Hematopoietic multipotent progenitor cell treated with erythropoietin and hydrocortisone succinate and interleukin-3 and kit ligand, for 4 days (in vitro differentiated cells): Measurements from ENCODE around the gene MOV10.

Experiments used
- DNase-seq: peaks from one replicate; pipeline ENCODE4 v3.0.0-alpha.2; 2015

Gene MOV10

DNA sequence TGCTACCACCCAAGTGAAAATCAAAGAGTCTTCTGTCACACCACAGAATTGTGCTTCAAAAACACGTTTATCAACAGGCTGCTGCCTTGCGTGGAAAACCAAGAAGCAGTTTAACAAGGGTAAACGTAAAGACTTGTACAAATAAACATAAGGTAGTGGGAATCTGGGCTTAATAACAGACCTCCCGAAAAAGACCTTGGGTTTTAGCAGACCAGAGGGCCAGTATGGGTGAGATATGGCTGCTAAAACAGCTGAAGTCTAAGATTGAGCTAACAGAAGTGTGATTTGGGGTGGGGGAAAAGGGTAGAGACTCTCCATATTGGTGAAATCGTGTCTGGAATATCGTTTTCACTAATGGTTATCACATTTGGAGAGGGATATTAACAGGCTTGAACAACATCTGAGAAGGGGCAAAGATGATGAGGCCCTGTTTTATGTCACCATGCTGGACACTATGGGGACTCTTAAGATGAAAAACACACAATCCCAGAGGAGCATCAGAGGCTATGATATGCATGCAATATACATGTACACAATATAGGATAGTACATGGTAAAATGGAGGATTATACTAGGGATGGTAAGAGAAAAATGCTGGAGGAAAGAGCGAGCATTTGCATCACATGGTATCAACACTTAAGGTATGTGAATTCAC is 1.4 kb downstream of the MOV10 start:
- no peak for DNase-seq

DNA sequence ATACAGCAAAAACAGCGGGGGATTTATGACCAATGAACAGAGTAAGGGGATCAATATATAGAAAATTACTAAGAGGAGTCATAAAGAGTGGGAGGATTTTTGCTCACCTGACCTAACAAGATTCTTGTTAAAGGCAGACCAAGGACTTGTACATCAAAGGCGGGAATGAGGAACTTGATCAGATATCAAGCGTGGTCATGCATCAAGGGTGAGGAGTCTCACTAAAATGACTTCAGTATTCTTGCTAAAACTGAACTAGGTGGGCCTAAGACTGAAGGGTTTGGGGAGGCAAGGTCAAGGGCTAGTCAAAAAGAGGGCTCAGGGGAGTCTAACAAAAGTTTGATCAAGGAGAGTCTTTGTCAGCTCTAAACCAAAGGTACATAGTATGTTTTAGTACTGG is 2.1 kb downstream of the MOV10 start:
- DNase-seq: peak; percentile 61

DNA sequence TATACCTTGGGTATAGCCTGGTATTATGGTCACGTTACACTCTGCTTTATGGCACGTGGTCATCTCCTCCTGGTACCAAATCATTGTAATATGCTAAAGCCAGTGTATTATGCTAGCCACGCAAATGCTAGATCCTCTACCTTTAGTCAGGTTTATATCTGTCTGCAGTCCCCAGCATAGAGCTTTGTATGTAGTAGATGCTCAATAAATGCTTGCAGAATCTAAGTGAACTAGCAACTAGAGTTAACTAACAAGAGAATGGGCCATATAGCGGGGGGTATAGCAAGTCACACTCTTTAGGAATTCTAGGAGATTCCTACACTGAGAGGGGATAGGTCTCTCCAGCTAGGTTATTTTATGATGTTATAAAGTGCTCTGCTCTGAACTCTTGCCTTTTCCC is 3.0 kb downstream of the MOV10 start:
- DNase-seq: no peak

DNA sequence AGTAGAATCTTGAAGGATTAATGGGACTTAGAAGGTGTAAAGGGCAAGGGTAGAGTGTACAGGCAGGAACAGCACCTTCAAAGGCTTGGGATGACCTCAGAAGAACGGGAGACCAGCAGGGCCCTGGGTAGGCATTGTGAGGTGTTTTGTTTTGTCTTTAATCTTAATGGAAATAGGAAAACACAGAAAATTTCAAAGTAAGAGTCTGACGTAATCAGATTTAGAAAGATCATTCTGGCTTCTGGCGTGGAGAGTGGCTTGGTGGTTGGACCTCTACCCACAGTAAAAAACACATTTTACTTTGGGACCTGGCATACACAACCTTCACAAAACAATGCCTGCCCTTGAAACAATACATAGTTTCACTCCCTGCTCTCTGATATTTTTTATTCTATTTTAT is 4.1 kb downstream of the MOV10 start:
- DNase-seq: no peak

DNA sequence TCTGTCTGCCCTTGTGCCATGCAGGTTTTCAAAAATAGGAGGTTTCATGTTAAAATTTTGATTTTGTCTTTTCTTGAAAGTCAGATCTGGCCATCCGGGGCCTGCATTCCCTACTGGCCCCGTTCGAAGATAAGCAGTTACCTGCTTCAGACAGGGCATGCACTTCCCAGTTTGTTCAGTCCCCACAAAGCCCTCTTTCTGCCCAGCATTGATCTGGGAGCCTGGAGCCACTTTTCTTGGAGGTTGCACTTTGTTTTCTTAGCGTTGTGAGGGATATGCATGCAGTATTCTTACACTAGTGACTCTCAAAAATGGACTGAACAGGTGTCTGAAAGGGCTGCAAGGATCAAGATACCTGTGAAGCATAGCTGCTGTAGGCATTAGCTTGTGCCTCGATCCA is 11.5 kb downstream of the MOV10 start:
- no peak for DNase-seq

DNA sequence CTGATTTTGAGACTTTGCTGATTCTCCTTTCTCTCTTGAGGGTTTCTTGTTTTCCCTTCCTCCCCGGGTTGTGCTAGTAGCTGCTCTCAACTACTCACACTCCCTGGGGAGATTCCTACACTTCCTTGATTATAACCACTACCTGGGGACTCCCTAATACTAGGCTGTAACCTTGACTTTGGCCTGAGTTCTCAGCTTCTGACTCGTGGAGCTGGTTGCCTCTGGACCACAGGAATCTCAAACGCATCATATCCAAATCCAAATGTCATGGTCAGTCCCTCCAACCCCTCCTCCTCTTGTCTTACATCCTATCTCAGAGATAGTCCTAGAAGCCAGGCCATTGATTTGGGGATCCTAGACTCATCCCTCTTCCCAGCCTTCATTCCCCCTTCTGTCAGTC is 12.0 kb downstream of the MOV10 start:
- DNase-seq: no peak

DNA sequence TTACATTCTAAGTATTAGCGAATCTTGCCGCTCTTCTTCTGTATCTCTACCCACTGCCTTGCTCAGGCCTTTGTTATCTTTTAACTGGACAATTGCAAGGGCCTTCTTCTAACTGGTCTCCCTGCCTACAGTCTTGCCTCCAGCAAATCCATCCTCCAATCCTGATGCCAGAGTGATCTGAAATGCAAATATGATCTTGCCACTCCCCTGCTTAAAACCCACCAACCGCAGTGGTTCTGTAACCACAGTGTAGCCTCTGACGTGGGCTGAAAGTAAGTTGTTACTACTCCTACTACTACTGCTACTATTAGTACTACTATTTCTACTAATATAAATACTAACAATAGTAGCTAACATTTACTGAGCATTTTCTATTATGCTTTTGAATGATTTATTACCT is 12.4 kb downstream of the MOV10 start:
- peak; percentile 38 for DNase-seq

DNA sequence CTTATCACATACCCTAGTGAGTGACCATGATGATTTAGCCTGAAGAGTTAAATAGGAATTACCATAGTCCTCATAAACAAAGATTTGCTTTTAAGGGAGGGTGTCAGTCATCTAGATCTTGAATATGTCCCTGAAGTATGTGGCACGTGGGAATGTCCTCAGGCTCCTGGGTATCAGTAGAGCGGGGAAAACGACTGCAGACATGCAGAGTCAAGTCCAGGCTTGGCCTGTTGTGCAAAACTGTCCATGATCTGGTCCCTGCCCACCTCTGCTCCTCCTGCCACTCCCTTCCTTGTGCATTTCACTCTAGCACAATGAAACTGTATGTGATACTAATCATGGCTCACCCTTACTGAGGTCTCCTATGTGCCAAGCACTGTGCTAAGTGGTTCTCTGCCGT is 12.9 kb downstream of the MOV10 start:
- no peak for DNase-seq

DNA sequence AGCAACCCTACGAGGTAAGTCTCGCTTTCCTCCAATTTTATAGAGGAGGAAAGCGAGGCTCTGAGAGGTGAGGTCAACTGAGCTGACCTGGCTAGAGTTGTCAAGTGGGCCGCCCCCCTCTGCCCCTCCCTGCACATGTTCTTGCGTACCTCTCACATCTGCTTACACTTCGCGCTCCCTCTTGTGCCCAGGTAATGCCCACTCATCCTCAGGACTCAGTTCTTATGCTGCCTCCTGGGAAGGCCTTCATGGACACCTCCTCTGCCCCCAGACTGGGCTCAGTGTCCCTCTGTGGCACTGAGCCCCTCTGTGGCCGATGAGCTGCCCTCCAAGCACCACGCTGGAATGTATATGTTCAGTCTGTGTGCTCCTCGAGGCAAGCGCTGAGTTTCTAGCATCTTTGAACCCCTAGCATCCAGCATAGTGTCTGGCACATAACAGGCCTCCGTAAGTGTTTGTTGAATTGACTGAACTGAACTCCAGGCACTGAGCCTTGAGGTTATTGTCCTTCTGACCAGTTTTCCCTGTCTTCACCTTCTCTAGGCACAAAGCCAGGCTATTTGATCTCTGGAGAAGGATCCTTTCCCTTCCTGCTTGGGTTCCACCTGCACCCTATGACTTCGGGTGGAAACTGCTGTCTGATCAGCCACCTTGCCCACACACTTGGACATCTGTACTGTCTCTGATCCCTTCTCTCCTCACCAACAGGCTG is 13.5 kb downstream of the MOV10 start:
- DNase-seq: no peak

DNA sequence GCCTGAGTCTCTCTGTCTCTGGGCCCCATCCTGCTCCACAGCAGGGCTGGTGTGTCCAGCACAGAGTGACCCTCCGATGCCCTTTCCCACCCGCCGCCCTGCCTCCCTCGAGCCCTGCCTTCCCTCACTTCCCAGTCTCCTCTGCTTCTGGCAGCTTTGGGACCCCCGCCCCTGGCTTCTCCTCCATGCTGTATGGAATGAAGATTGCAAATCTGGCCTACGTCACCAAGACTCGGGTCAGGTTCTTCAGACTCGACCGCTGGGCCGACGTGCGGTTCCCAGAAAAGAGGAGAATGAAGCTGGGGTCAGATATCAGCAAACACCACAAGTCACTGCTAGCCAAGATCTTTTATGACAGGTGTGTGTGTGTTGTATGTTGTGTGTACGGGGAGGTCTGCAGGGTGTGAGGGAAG is 14.3 kb downstream of the MOV10 start:
- no peak for DNase-seq

DNA sequence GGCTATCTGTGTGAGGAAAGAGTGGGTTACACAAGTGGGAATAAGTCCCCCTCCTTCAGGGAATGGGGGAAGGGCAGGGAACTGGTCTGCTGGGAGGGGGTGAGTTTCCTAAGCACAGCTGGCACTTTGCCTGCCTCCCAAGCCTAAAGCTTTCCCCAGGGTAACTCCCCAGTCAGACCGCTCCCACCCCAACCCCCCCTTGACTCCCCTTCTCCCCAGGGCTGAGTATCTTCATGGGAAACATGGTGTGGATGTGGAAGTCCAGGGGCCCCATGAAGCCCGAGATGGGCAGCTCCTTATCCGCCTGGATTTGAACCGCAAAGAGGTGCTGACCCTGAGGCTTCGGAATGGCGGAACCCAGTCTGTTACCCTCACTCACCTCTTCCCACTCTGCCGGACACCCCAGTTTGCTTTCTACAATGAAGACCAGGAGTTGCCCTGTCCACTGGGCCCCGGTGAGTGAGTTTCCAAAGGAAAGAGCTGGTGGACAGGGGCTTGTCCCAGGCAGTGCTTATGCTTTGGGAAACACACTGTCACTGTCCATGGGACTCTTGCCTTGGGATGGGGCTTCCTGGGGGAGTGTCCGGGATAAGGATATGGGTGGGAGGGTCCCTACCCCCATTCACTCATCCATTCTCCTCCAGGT is 14.9 kb downstream of the MOV10 start:
- no peak for DNase-seq

DNA sequence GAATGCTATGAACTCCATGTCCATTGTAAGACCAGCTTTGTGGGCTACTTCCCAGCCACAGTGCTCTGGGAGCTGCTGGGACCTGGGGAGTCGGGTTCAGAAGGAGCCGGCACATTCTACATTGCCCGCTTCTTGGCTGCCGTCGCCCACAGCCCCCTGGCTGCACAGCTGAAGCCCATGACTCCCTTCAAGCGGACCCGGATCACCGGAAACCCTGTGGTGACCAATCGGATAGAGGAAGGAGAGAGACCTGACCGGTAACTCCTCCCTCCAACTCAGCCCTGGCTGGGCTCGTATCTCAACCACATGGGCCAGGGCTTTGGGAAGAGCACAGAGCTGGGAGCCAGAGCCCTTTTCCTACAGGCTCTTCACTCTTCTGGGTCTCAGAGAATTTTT is 15.4 kb downstream of the MOV10 start:
- DNase-seq: no peak

DNA sequence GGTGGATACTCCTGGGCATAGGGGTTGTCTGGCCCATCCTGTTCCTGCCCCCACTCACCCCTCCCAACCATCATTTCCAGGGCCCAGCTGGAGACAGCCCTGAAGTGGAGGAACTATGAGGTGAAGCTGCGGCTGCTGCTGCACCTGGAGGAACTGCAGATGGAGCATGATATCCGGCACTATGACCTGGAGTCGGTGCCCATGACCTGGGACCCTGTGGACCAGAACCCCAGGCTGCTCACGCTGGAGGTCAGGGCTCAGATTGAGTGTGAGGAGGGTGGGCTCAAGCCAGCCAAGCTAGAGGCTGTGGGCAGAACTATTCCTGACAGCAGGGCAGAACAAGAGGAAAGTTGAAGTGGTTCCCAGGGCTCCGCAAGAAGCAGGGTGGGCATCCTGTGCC is 18.2 kb downstream of the MOV10 start:
- no peak for DNase-seq

DNA sequence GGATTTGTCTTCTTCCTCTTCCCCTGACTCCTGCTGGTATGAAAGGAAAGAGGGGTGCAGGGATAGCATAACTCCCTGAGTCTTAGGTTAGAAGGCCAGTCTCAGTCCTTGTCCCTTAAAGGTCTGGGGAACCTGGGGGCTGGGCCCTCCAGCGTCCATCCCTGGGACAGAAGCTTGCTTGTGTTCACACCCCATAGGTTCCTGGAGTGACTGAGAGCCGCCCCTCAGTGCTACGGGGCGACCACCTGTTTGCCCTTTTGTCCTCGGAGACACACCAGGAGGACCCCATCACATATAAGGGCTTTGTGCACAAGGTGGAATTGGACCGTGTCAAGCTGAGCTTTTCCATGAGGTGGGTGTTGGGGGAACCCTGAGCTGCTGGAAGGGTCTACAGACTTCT is 19.4 kb downstream of the MOV10 start:
- DNase-seq: no peak

DNA sequence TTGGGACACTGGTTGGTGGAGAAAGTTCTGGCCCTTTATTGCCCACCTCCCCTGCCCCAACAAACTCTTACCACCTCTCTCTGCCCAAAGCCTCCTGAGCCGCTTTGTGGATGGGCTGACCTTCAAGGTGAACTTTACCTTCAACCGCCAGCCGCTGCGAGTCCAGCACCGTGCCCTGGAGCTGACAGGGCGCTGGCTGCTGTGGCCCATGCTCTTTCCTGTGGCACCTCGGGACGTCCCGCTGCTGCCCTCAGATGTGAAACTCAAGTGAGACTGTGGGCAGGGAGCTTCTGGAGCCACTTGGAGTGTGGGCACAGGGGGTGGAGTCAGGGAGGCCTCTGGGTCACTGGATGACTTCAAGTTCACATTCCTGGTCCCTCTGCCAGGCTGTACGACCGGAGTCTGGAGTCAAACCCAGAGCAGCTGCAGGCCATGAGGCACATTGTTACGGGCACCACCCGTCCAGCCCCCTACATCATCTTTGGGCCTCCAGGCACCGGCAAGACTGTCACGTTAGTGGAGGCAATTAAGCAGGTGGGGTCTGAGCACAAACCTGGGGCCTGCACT is 20.0 kb downstream of the MOV10 start:
- no peak for DNase-seq

DNA sequence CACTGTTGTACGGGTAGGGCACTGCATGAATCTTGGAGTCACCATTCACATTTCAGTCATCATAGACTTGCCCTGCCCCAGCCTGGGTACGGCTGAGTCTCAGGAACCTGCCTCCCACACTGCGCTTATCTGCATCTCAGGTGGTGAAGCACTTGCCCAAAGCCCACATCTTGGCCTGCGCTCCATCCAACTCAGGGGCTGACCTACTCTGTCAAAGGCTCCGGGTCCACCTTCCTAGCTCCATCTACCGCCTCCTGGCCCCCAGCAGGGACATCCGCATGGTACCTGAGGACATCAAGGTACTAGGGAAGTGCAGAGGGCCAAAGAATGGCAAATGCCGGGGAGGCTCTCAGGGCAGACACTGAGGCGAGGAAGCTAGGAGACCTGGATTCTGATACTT is 20.8 kb downstream of the MOV10 start:
- DNase-seq: no peak

DNA sequence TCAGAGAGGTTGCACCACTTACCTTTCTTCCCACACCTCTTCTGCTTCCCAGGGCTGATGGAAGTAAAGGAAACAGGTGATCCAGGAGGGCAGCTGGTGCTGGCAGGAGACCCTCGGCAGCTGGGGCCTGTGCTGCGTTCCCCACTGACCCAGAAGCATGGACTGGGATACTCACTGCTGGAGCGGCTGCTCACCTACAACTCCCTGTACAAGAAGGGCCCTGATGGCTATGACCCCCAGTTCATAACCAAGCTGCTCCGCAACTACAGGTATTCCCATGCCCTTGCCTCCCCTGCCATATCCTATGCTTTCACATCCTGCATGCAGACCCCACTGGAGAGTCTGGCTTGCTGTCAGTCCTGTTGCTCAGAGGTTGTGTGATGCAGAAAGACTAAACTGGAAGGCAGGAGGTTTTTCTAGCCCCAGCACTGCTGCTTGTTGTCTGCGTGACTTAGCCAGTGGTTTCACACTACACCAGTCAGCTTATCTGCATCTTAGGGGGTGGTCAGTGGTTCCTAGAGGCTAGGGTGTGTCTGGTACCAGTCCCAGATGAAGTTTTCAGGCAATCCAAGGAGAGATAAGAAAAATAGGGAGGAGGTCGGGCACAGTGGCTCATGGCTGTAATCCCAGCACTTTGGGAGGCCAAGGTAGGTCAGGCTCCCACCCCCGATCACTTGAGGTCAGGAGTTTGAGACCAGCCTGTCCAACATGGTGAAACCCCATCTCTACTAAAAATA is 22.3 kb downstream of the MOV10 start:
- DNase-seq: peak; percentile 67

DNA sequence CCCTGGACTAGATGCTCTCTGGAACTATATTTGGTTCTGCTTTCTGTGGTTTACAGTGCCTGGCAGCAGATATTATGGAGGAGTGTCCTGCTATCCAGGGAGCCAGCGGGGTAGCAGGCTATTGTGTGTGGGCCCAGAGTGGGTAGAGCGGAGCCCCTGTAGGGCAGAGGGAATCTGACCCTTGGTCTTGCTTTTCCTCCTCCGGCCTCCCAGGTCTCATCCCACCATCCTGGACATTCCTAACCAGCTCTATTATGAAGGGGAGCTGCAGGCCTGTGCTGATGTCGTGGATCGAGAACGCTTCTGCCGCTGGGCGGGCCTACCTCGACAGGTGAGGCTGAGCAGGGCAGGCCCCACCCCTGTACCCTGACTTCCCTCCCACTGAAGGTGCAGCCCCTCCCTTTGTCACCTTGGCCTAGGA is 23.3 kb downstream of the MOV10 start:
- DNase-seq: peak; percentile 45

DNA sequence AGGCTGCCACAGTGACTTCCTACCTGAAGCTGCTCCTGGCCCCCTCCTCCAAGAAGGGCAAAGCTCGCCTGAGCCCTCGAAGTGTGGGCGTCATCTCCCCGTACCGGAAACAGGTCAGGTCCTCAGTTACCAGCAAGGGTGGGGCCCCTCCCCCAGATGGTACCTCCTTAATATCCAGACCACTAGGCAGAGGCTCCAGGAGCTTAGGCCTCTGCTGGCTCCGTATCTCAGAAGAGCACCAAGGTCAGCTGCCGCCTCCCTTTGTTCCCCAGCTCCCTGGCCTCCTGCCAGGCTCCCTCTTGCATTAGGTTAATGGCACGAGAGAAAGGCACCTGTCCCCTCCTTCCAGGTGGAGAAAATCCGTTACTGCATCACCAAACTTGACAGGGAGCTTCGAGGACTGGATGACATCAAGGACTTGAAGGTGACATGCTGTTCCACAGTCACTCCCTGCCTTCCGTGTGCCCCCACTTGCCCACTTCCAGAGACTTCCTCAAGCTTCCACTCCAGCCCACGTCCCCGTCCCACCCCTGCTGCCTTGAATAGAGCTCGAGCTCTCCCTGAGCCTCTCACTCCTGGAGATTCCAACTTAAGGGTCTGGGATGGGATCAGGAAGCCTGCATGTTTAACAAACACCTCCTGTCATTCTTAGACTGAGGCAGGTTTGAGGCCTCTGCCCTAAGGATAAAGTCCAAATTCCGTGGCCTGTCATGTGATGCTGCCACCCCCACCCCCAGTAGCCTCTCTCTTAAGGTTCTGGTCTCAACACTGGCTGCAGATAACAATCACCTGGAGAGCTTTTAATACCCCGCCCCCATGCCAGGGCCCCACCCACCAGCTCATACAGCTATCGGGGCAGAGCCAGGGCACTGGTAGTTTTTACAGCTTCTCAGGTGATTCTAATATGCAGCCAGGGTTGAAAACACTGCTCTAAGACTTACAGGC is 24.2 kb downstream of the MOV10 start:
- DNase-seq: peak; percentile 71

DNA sequence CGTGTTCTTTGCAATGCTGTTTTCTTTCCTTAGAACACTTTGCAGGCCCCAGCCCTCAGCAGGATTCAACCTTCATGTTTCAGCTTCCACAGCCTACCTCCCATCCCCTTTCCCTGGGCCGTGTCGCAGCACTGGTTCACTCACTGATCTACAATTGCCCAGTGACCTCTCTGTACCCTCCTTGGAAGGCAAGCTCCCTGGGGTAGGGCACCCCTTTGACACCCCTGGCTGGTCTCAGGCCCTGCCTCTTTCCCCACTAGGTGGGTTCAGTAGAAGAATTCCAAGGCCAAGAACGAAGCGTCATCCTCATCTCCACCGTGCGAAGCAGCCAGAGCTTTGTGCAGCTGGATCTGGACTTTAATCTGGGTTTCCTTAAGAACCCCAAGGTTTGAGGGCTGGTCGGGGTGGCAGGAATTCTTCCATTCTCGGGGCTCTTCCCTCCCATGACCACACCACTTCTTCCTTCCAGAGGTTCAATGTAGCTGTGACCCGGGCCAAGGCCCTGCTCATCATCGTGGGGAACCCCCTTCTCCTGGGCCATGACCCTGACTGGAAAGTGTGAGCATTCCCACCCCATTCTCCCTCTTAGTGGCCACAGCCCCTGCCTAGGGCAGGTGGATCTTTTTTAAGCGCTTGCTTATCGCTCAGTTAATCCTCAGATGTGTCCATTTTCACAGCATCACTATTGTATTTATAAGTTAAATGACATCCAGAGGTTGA is 25.1 kb downstream of the MOV10 start:
- DNase-seq: no peak
